WTC11 (cell line): ENCODE measurements around the gene C20orf141. TPM values are rescaled to one million over a fixed set of nuclear protein-coding genes. Genes with fewer than 3 reads are reported as not detected.

ENCODE experiments used
- ATAC-seq: fragments of 200-7000 bp; cut with Tn5 transposase; 2 replicates; pipeline ENCODE4 v1.10.0; 2021; ENCODE audit warnings: mild to moderate bottlenecking, moderate library complexity
- CTCF ChIA-PET: fragments of 300-600 bp; sonication (Branson Sonifier 250); formaldehyde crosslinking; loops from one replicate; lab custom pipeline; 2021; ENCODE audit warnings: antibody characterized with exemption; lab: Charles Lee
- POLR2A ChIA-PET: fragments of 350-600 bp; sonication (Branson Sonifier 250); formaldehyde crosslinking; loops from one replicate; lab custom pipeline; 2021; ENCODE audit warnings: antibody characterized with exemption; lab: Charles Lee
- DNase-seq: peaks from one replicate; pipeline ENCODE4 v3.0.0; 2021; ENCODE audit warnings: low spot score
- H3K27ac Mint-ChIP-seq: 2 replicates; pipeline ENCODE4 v1.8.0; 2021; ENCODE audit warnings: mixed read lengths
- H3K27me3 Mint-ChIP-seq: 2 replicates; pipeline ENCODE4 v1.8.0; 2021; ENCODE audit warnings: low read depth, mild to moderate bottlenecking, moderate library complexity, mixed read lengths
- H3K36me3 Mint-ChIP-seq: 2 replicates; pipeline ENCODE4 v1.8.0; 2021; ENCODE audit warnings: mixed read lengths
- H3K4me1 Mint-ChIP-seq: 2 replicates; pipeline ENCODE4 v1.8.0; 2022; ENCODE audit warnings: mixed read lengths
- H3K4me3 Mint-ChIP-seq: 2 replicates; pipeline ENCODE4 v1.8.0; 2021; ENCODE audit warnings: mild to moderate bottlenecking, moderate library complexity, mixed read lengths
- H3K9me3 Mint-ChIP-seq: 2 replicates; pipeline ENCODE4 v1.8.0; 2021; ENCODE audit warnings: mixed read lengths
- CBFB ChIP-seq: sonication (generic); formaldehyde crosslinking; IDR thresholded peaks from 2 replicates; pipeline ENCODE4 v1.8.1; 2022; ENCODE audit warnings: mild to moderate bottlenecking, low read depth, missing genetic modification reagents
- CREB1 ChIP-seq: sonication (generic); formaldehyde crosslinking; IDR thresholded peaks from 2 replicates; pipeline ENCODE4 v1.8.0; 2023; ENCODE audit warnings: mild to moderate bottlenecking, missing genetic modification reagents
- EMX1 ChIP-seq: fragments of 250-450 bp; sonication (Bioruptor Pico); IDR thresholded peaks from 2 replicates; pipeline ENCODE4 v1.8.0; 2021; ENCODE audit warnings: mild to moderate bottlenecking
- IRF2 ChIP-seq: sonication (generic); formaldehyde crosslinking; IDR thresholded peaks from 2 replicates; pipeline ENCODE4 v1.8.0; 2022; ENCODE audit warnings: low read depth, missing genetic modification reagents, borderline replicate concordance
- JAZF1 ChIP-seq: fragments of 250-450 bp; sonication (Bioruptor Pico); IDR thresholded peaks from 2 replicates; pipeline ENCODE4 v1.9.0; 2021; ENCODE audit warnings: moderate library complexity, mild to moderate bottlenecking, inconsistent platforms
- MXD4 ChIP-seq: fragments of 250-450 bp; sonication (Bioruptor Pico); IDR thresholded peaks from 2 replicates; pipeline ENCODE4 v1.8.0; 2021; ENCODE audit warnings: mild to moderate bottlenecking, moderate library complexity, borderline replicate concordance
- RELA ChIP-seq: sonication (generic); formaldehyde crosslinking; IDR thresholded peaks from 2 replicates; pipeline ENCODE4 v1.8.1; 2022; ENCODE audit warnings: missing genetic modification reagents, mild to moderate bottlenecking, borderline replicate concordance
- SP1 ChIP-seq: sonication (generic); formaldehyde crosslinking; conservative IDR thresholded peaks from 2 replicates; pipeline ENCODE4 v1.8.1; 2022; ENCODE audit warnings: missing genetic modification reagents
- TEAD4 ChIP-seq: sonication (generic); formaldehyde crosslinking; IDR thresholded peaks from 2 replicates; pipeline ENCODE4 v1.8.0; 2022; ENCODE audit warnings: mild to moderate bottlenecking, missing genetic modification reagents
- ZNF396 ChIP-seq: fragments of 250-450 bp; sonication (Bioruptor Pico); IDR thresholded peaks from 2 replicates; pipeline ENCODE4 v1.8.0; 2021; ENCODE audit warnings: mild to moderate bottlenecking, moderate library complexity, borderline replicate concordance
- ZNF416 ChIP-seq: fragments of 250-450 bp; sonication (Bioruptor Pico); IDR thresholded peaks from 2 replicates; pipeline ENCODE4 v1.9.0; 2021; ENCODE audit warnings: mild to moderate bottlenecking, inconsistent platforms
- ZNF671 ChIP-seq: fragments of 250-450 bp; sonication (Bioruptor Pico); IDR thresholded peaks from 2 replicates; pipeline ENCODE4 v1.8.0; 2021; ENCODE audit warnings: mild to moderate bottlenecking
- total RNA-seq: library from RNA; stranded (reverse); gene quantifications from 3 replicates; pipeline ENCODE4 v1.2.3, GENCODE V29; 2021
- TF ChIP-seq, protein P1 (sequence below): sonication (generic); formaldehyde crosslinking; IDR thresholded peaks from 2 replicates; pipeline ENCODE4 v1.8.1; 2022; ENCODE audit warnings: missing genetic modification reagents, borderline replicate concordance
- TF ChIP-seq, protein P2 (sequence below): fragments of 200-600 bp; IDR thresholded peaks from 2 replicates; pipeline ENCODE4 v1.8.0; 2022; ENCODE audit warnings: antibody characterized with exemption
- TF ChIP-seq, protein P3 (sequence below): sonication (generic); formaldehyde crosslinking; IDR thresholded peaks from 2 replicates; pipeline ENCODE4 v1.8.0; 2022; ENCODE audit warnings: mild to moderate bottlenecking, missing genetic modification reagents

The C20orf141 gene
- total RNA-seq, 1 experiment from 2014 or later = not detected

DNA sequence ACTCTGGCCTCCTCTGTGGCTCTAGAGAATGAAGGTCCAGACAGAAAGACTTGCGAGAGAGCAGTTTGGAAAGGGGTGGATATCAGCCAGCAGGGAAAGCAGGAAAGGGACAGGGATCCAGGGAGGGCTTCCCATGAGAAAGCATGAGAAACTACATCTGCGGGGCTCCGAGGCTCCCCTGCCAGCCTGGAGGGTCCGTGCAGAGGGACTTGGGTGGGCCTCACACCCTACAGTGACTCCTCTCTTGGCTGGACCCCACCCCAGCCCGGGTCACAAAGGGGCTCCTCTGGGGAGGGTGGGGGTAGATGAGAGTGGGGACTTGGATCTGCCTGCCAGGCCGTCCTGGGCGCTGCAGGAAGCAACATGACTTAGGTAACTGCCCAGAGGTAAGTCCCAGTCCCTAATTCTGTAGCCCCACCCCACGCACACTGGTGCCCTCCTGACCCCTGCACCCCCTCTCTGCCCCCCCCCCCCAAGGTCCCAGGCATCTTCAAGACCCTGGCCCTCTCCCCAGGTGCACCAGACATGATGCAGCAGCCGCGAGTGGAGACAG is 1.3 kb downstream of the C20orf141 start, which contains the start of gene TMEM239:
Gene TMEM239, plus strand, starts transcription at position 335 of the 553 bp plus-strand sequence. Its CDS starts 191 bp downstream, at position 526.
- no peaks in the 10 kb centered on the region for H3K36me3 Mint-ChIP-seq
- TF ChIP-seq CREB1 (no peak), SP1 (CRISPR knock-in tag) (no peak), TEAD4 (CRISPR knock-in tag) (no peak)
- ChIA-PET POLR2A (no interaction called here), CTCF (interaction anchor here (0.6 to 1.7 kb wide), 16 partner anchors 10 to 1396 kb away, joined by 3 to 16 read pairs (median 4); partner anchors contain the start of genes CPXM1, PCED1A and VPS16)
- H3K9me3 Mint-ChIP-seq = peaks cover 18% of the 10 kb centered on the region
- peaks cover 10% of the 10 kb centered on the region for H3K4me1 Mint-ChIP-seq
- H3K27ac Mint-ChIP-seq = no peak within 1 kb of the TSS
- DNase-seq (no peak), ATAC-seq (no peak)
- H3K4me3 Mint-ChIP-seq = no peak within 1 kb of the TSS
- H3K27me3 Mint-ChIP-seq = peaks cover 59% of the 10 kb centered on the region

DNA sequence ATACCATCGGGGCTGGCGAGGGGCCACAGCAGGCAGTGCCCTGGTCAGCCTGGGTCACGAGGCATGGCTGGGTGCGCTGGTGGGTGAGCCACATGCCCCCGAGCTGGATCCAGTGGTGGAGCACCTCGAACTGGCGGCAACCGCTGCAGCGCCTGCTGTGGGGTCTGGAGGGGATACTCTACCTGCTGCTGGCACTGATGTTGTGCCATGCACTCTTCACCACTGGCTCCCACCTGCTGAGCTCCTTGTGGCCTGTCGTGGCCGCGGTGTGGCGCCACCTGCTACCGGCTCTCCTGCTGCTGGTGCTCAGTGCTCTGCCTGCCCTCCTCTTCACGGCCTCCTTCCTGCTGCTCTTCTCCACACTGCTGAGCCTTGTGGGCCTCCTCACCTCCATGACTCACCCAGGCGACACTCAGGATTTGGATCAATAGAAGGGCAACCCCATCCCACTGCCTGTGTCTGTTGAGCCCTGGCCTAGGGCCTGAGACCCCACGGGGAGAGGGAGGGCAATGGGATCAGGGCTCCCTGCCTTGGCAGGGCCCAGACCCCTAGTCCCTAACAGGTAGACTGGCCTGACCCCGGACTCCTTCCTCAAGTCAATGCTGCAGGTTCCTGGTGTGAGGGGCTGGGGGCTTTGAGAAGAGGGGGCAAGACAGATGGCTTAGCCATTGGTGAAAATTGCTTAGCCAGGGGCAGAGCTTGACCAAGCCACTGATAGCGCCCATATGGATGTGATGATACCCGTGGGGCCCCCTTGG is 2.0 kb downstream of the C20orf141 start:
- ATAC-seq = peak; percentile 18

DNA sequence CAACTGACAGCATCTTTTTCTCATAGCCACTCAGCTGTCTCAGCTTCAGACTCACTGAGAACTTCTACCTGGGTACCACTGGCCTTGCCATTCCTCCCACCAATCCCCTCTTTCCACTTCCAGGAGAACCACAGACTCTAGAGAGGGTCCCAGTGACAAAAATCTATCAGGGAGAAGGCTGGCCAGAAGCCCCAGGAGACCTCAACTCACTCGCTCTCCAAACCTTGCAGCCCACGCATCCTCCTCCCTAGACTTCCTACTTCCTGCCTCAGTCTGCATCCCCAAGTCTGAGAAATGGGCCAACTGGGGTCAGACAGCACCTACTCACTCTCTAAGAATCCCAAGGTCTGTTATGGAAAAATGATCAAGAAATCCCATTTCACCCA is 2.5 kb downstream of the C20orf141 start:
- ChIA-PET POLR2A (no interaction called here), CTCF (interaction anchor here (1.5 to 1.7 kb wide), 3 partner anchors 23 to 61 kb away, joined by 3 to 16 read pairs (median 5); partner anchors contain the start of genes PCED1A and VPS16)
- H3K27me3 Mint-ChIP-seq = peaks cover 60% of the 10 kb centered on the region
- no peak overlapping the region for H3K4me3 Mint-ChIP-seq
- H3K27ac Mint-ChIP-seq = no peak overlapping the region
- ATAC-seq (no peak), DNase-seq (no peak)
- H3K36me3 Mint-ChIP-seq = no peaks in the 10 kb centered on the region
- TF ChIP-seq RELA (CRISPR knock-in tag) = no peak
- TF ChIP-seq ZNF671 (CRISPR knock-in tag) = no peak
- no peak for TF ChIP-seq ZNF396 (CRISPR knock-in tag)
- TF ChIP-seq IRF2 = no peak
- no peak for TF ChIP-seq MXD4 (CRISPR knock-in tag)
- no peak for TF ChIP-seq ZNF416
- no peak for TF ChIP-seq CBFB
- TF ChIP-seq EMX1 (CRISPR knock-in tag) = no peak
- TF ChIP-seq, protein P1, sequence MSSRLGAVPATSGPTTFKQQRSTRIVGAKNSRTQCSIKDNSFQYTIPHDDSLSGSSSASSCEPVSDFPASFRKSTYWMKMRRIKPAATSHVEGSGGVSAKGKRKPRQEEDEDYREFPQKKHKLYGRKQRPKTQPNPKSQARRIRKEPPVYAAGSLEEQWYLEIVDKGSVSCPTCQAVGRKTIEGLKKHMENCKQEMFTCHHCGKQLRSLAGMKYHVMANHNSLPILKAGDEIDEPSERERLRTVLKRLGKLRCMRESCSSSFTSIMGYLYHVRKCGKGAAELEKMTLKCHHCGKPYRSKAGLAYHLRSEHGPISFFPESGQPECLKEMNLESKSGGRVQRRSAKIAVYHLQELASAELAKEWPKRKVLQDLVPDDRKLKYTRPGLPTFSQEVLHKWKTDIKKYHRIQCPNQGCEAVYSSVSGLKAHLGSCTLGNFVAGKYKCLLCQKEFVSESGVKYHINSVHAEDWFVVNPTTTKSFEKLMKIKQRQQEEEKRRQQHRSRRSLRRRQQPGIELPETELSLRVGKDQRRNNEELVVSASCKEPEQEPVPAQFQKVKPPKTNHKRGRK (CRISPR knock-in tag) = no peak
- TF ChIP-seq JAZF1 (CRISPR knock-in tag) = no peak
- peaks cover 8% of the 10 kb centered on the region for H3K9me3 Mint-ChIP-seq
- H3K4me1 Mint-ChIP-seq = peaks cover 15% of the 10 kb centered on the region

More for the DNA sequence above, 2.0 kb downstream of the C20orf141 start:
- H3K4me3 Mint-ChIP-seq = no peak overlapping the region
- H3K36me3 Mint-ChIP-seq = no peaks in the 10 kb centered on the region
- H3K4me1 Mint-ChIP-seq = peaks cover 14% of the 10 kb centered on the region
- DNase-seq = peak; percentile 56
- H3K27ac Mint-ChIP-seq = no peak overlapping the region
- H3K27me3 Mint-ChIP-seq = peaks cover 60% of the 10 kb centered on the region
- POLR2A ChIA-PET = no interaction called here
- TF ChIP-seq, protein P2, sequence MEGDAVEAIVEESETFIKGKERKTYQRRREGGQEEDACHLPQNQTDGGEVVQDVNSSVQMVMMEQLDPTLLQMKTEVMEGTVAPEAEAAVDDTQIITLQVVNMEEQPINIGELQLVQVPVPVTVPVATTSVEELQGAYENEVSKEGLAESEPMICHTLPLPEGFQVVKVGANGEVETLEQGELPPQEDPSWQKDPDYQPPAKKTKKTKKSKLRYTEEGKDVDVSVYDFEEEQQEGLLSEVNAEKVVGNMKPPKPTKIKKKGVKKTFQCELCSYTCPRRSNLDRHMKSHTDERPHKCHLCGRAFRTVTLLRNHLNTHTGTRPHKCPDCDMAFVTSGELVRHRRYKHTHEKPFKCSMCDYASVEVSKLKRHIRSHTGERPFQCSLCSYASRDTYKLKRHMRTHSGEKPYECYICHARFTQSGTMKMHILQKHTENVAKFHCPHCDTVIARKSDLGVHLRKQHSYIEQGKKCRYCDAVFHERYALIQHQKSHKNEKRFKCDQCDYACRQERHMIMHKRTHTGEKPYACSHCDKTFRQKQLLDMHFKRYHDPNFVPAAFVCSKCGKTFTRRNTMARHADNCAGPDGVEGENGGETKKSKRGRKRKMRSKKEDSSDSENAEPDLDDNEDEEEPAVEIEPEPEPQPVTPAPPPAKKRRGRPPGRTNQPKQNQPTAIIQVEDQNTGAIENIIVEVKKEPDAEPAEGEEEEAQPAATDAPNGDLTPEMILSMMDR = peak; percentile 31; the same call in 1 of the 2 replicates
- TF ChIP-seq, protein P3, sequence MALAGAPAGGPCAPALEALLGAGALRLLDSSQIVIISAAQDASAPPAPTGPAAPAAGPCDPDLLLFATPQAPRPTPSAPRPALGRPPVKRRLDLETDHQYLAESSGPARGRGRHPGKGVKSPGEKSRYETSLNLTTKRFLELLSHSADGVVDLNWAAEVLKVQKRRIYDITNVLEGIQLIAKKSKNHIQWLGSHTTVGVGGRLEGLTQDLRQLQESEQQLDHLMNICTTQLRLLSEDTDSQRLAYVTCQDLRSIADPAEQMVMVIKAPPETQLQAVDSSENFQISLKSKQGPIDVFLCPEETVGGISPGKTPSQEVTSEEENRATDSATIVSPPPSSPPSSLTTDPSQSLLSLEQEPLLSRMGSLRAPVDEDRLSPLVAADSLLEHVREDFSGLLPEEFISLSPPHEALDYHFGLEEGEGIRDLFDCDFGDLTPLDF (CRISPR knock-in tag) = no peak
- CTCF ChIA-PET = interaction anchor here (0.6 to 1.7 kb wide), 16 partner anchors 10 to 1395 kb away, joined by 3 to 16 read pairs (median 4); partner anchors contain the start of genes CPXM1, PCED1A and VPS16
- peaks cover 14% of the 10 kb centered on the region for H3K9me3 Mint-ChIP-seq
